ENCODE results near the gene MIA3. TPM values are rescaled to one million over a fixed set of nuclear protein-coding genes. Genes with fewer than 3 reads are reported as not detected.

MIA3 gene
- total RNA-seq, 8 experiments from 2014 or later, result 53.0 to 96.5 (median 77.7) TPM

Other genes starting within 250 kb of the MIA3 start
- 1 to 10 TPM in 3 of 8 experiments, under 1 TPM in 5; 0.22 to 6.1 (median 0.78) TPM for gene HHIPL2, start 70.0 kb upstream of the MIA3 start, total RNA-seq
- gene TAF1A, start 28.2 kb upstream of the MIA3 start, total RNA-seq, result 10 to 100 TPM; 12.0 to 30.4 (median 19.4) TPM
- gene AIDA, start 94.4 kb downstream of the MIA3 start, total RNA-seq, result 100 to 1,000 TPM in 1 of 8 experiments, 10 to 100 TPM in 7; 25.8 to 123 (median 46.3) TPM
- gene BROX, start 94.5 kb downstream of the MIA3 start, total RNA-seq, result 10 to 100 TPM; 30.8 to 57.0 (median 45.2) TPM
- 10 to 100 TPM in 1 of 8 experiments, 1 to 10 TPM in 2, not detected in 5; 1.2 to 11.1 (median 1.4) TPM for gene FAM177B, start 119.1 kb downstream of the MIA3 start, total RNA-seq
- gene DISP1, start 196.9 kb downstream of the MIA3 start, total RNA-seq, result 10 to 100 TPM in 2 of 8 experiments, 1 to 10 TPM in 6; 6.0 to 20.6 (median 7.2) TPM